ENCODE data around the gene CPNE7. TPM values are rescaled to one million over a fixed set of nuclear protein-coding genes. Genes with fewer than 3 reads are reported as not detected.
A peak's percentile ranks its signal among the peaks of the same experiment; 100 is the strongest.

The CPNE7 gene
- total and polyA plus RNA-seq, 2 of the 4 experiments (the other 2 are of a cell fraction): 5.4 to 17.4 TPM

GRCh38 chr16:89584768-89585549 is 9.4 kb downstream of the CPNE7 start (continued):
- no peak for TF ChIP-seq CTCF (conservative IDR thresholded peaks at IDR 0.05; ENCODE audit: low read depth, low read length)
- TF ChIP-seq RCOR1 (IDR thresholded peaks at IDR 0.05; ENCODE audit: insufficient replicate concordance, low read length): no peak

- H3K14ac ChIP-seq (replicated peaks; ENCODE audit: low read depth, low read length): no peak overlapping the region
- POLR2A ChIA-PET (ENCODE audit: unreplicated experiment): no interaction called here
- no peaks in the 10 kb centered on the region for H4K20me1 ChIP-seq (ENCODE audit: insufficient read depth, low read length)
- peaks cover 12% of the 10 kb centered on the region for H3K4me1 ChIP-seq (ENCODE audit: control insufficient read depth, insufficient read depth, low read length)
- no peaks in the 10 kb centered on the region for H3K36me3 ChIP-seq (ENCODE audit: control insufficient read depth, insufficient read depth, low read length)
- no TSS peak for BruUV-seq (replicated peaks)
- H3K23ac ChIP-seq (ENCODE audit: low read depth, low read length): no peak overlapping the region
- H3K9ac ChIP-seq (ENCODE audit: low read depth, low read length): no peak overlapping the region
- dilution Hi-C loops (cut with HindIII; ENCODE audit: low sequenced_read_pairs, unreplicated experiment): no loop called here
- H3K27ac ChIP-seq (ENCODE audit: insufficient read depth, low read length): no peak overlapping the region
- no peak overlapping the region for H4K91ac ChIP-seq (ENCODE audit: insufficient read depth, low read depth, low read length)
- intact Hi-C loops (cut with micrococcal nuclease): no loop called here
- H2AK9ac ChIP-seq (replicated peaks; ENCODE audit: low read depth, low read length, poor library complexity): peak overlapping the region; percentile 24
- WGBS, 2 experiments (ENCODE audit: extremely low coverage in 2 of 2, insufficient read length in 1 of 2): no CpG with 5 or more reads among the region's 7 CpGs
- no peak overlapping the region for H3K4ac ChIP-seq (ENCODE audit: low read depth, low read length)
- no peak overlapping the region for H2AFZ ChIP-seq (replicated peaks; ENCODE audit: low read length, poor library complexity)
- H4K8ac ChIP-seq (ENCODE audit: low read depth in 2 of 2, low read length in 2 of 2): no peak overlapping the region
- H3K9me1 ChIP-seq (ENCODE audit: insufficient read depth, low read length): peaks cover 14% of the 10 kb centered on the region
- H2BK15ac ChIP-seq (ENCODE audit: low read depth, low read length): no peak overlapping the region
- no peak overlapping the region for H2BK5ac ChIP-seq (ENCODE audit: low read depth, low read length, poor library complexity, severe bottlenecking)
- no peak overlapping the region for H3K4me2 ChIP-seq (ENCODE audit: low read depth, low read length)
- no peak overlapping the region for H2BK120ac ChIP-seq (ENCODE audit: low read depth, low read length)
- H3K4me3 ChIP-seq (ENCODE audit: insufficient read depth, low read depth, low read length): no peak overlapping the region
- no peaks in the 10 kb centered on the region for H3K27me3 ChIP-seq (ENCODE audit: control insufficient read depth, insufficient read depth, low read length)
- no peak overlapping the region for H3K18ac ChIP-seq (ENCODE audit: low read depth, low read length)
- CTCF ChIA-PET: no interaction called here
- H3K56ac ChIP-seq (ENCODE audit: extremely low read depth, insufficient read depth, low read length): no peak overlapping the region
- H2BK20ac ChIP-seq (ENCODE audit: low read depth, low read length): no peak overlapping the region
- DNase-seq (no peak), ATAC-seq (ENCODE audit: low read depth) (no peak)
- no peak overlapping the region for H4K5ac ChIP-seq (ENCODE audit: low read depth, low read length)
- in situ Hi-C loops (cut with MboI; ENCODE audit: low sequenced_read_pairs): no loop called here
- H3K9me3 ChIP-seq (ENCODE audit: control insufficient read depth, insufficient read depth, low read length): no peaks in the 10 kb centered on the region
- peaks cover 0 to 5% of the 10 kb centered on the region in 2 experiments; a peak in 1 of 4 replicates for H3K79me1 ChIP-seq (ENCODE audit: low read depth in 1 of 2, low read length in 2 of 2)
- 0 out of 2 replicates have a peak overlapping the region, but pooled peaks have one; percentile 28 for H2AK5ac ChIP-seq (ENCODE audit: low read depth, low read length)
- TF ChIP-seq RCOR1 (IDR thresholded peaks at IDR 0.05; ENCODE audit: insufficient replicate concordance, low read length): no peak
- TF ChIP-seq FOS (IDR thresholded peaks at IDR 0.05; ENCODE audit: low read depth, low read length): no peak
- TF ChIP-seq, protein P1, sequence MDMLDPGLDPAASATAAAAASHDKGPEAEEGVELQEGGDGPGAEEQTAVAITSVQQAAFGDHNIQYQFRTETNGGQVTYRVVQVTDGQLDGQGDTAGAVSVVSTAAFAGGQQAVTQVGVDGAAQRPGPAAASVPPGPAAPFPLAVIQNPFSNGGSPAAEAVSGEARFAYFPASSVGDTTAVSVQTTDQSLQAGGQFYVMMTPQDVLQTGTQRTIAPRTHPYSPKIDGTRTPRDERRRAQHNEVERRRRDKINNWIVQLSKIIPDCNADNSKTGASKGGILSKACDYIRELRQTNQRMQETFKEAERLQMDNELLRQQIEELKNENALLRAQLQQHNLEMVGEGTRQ (IDR thresholded peaks at IDR 0.05; ENCODE audit: low read depth, low read length): no peak
- no peak for TF ChIP-seq RAD21 (IDR thresholded peaks at IDR 0.05; ENCODE audit: low read length)
- no peak for TF ChIP-seq CTCF (conservative IDR thresholded peaks at IDR 0.05; ENCODE audit: low read depth, low read length)
- TF ChIP-seq MAZ (IDR thresholded peaks at IDR 0.05; ENCODE audit: borderline replicate concordance, low read depth, low read length): no peak
- TF ChIP-seq CHD1 (IDR thresholded peaks at IDR 0.05; ENCODE audit: low read depth, low read length): no peak
- TF ChIP-seq NFE2L2 (IDR thresholded peaks at IDR 0.05; ENCODE audit: low read depth, low read length): no peak
- no peak for TF ChIP-seq CEBPB (IDR thresholded peaks at IDR 0.05; ENCODE audit: low read depth, low read length)
- no peak for TF ChIP-seq POLR2A (IDR thresholded peaks at IDR 0.05; ENCODE audit: low read depth, low read length)
- no peak for TF ChIP-seq SMC3 (IDR thresholded peaks at IDR 0.05; ENCODE audit: low read depth, low read length)
Observed at GRCh38 chr16:89586218-89586617, 10.7 kb downstream of the CPNE7 start.
